Measurements from ENCODE around the gene ADAM20.
"Not testable (repeated sequence)": the region's sequence is repeated elsewhere in the genome, so short reads cannot be mapped to it uniquely, and the experiment has no call there.

- not testable (repeated sequence) for TF ChIP-seq CTCF, POLR2A (IDR thresholded peaks at IDR 0.05)
These were observed 57.3 kb downstream of the ADAM20 start for GRCh38 chr14:70477356-70478105.
